ENCODE data around the gene ADPRHL1.

The ADPRHL1 gene

GRCh38 chr13:113427562-113428468 is 25.5 kb downstream of the ADPRHL1 start:
- H3K9me3 Mint-ChIP-seq: no peaks in the 10 kb centered on the region
- no peak for DNase-seq
- H3K4me1 Mint-ChIP-seq: no peaks in the 10 kb centered on the region
- no peak overlapping the region for H3K27ac Mint-ChIP-seq
- no peaks in the 10 kb centered on the region for H3K27me3 Mint-ChIP-seq
- H3K36me3 Mint-ChIP-seq: no peaks in the 10 kb centered on the region
- no peak overlapping the region for H3K4me3 Mint-ChIP-seq
- CTCF ChIA-PET: interaction anchor here (0.6 kb wide), 1 partner anchor 36 kb away, joined by 3 read pairs; no protein-coding TSS in a partner anchor

- Mint-ChIP-seq H3K27me3 (no peaks in the 10 kb centered on the region), H3K36me3 (no peaks in the 10 kb centered on the region), H3K4me3 (no peak overlapping the region), H3K4me1 (no peaks in the 10 kb centered on the region), H3K9me3 (no peaks in the 10 kb centered on the region), H3K27ac (no peak overlapping the region)
- CTCF ChIA-PET: no interaction called here
- no peak for DNase-seq
Observed at GRCh38 chr13:113426591-113426986, 26.7 kb downstream of the ADPRHL1 start.

- Mint-ChIP-seq H3K36me3 (no peaks in the 10 kb centered on the region), H3K4me3 (no peak overlapping the region)
- CTCF ChIA-PET: no interaction called here
Observed at GRCh38 chr13:113425941-113426590, 27.2 kb downstream of the ADPRHL1 start.

GRCh38 chr13:113423520-113424163 is 29.6 kb downstream of the ADPRHL1 start:
- Mint-ChIP-seq H3K9me3 (no peaks in the 10 kb centered on the region), H3K36me3 (no peaks in the 10 kb centered on the region), H3K4me1 (no peaks in the 10 kb centered on the region), H3K27ac (no peak overlapping the region), H3K4me3 (no peak overlapping the region), H3K27me3 (peaks cover 4% of the 10 kb centered on the region)
- CTCF ChIA-PET: interaction anchor here (0.6 kb wide), 1 partner anchor 513 kb away, joined by 3 read pairs; no protein-coding TSS in a partner anchor
- DNase-seq: no peak

More at GRCh38 chr13:113425941-113426590, 27.2 kb downstream of the ADPRHL1 start:
- Mint-ChIP-seq H3K4me1 (no peaks in the 10 kb centered on the region), H3K27me3 (no peaks in the 10 kb centered on the region), H3K9me3 (no peaks in the 10 kb centered on the region), H3K27ac (no peak overlapping the region)
- no peak for DNase-seq

GRCh38 chr13:113422807-113423519 is 30.3 kb downstream of the ADPRHL1 start:
- no peaks in the 10 kb centered on the region for H3K4me1 Mint-ChIP-seq
- H3K36me3 Mint-ChIP-seq: no peaks in the 10 kb centered on the region
- CTCF ChIA-PET: interaction anchor here (0.6 kb wide), 1 partner anchor 514 kb away, joined by 3 read pairs; no protein-coding TSS in a partner anchor
- H3K27ac Mint-ChIP-seq: no peak overlapping the region
- peaks cover 4% of the 10 kb centered on the region for H3K27me3 Mint-ChIP-seq
- H3K4me3 Mint-ChIP-seq: no peak overlapping the region
- H3K9me3 Mint-ChIP-seq: no peaks in the 10 kb centered on the region
- no peak for DNase-seq

GRCh38 chr13:113421673-113422270 is 31.5 kb downstream of the ADPRHL1 start:
- no peak for DNase-seq
- Mint-ChIP-seq H3K27ac (no peak overlapping the region), H3K9me3 (no peaks in the 10 kb centered on the region), H3K36me3 (no peaks in the 10 kb centered on the region), H3K4me1 (no peaks in the 10 kb centered on the region), H3K27me3 (peaks cover 4% of the 10 kb centered on the region), H3K4me3 (no peak overlapping the region)
- CTCF ChIA-PET: no interaction called here

GRCh38 chr13:113420833-113421600 is 32.3 kb downstream of the ADPRHL1 start:
- no peak for DNase-seq
- H3K4me1 Mint-ChIP-seq: no peaks in the 10 kb centered on the region
- H3K4me3 Mint-ChIP-seq: no peak overlapping the region
- no peaks in the 10 kb centered on the region for H3K9me3 Mint-ChIP-seq
- H3K36me3 Mint-ChIP-seq: no peaks in the 10 kb centered on the region
- peaks cover 4% of the 10 kb centered on the region for H3K27me3 Mint-ChIP-seq
- CTCF ChIA-PET: no interaction called here
- H3K27ac Mint-ChIP-seq: no peak overlapping the region

GRCh38 chr13:113420232-113420631 is 33.1 kb downstream of the ADPRHL1 start:
- no peaks in the 10 kb centered on the region for H3K4me1 Mint-ChIP-seq
- no peak overlapping the region for H3K27ac Mint-ChIP-seq
- no peaks in the 10 kb centered on the region for H3K36me3 Mint-ChIP-seq
- no peaks in the 10 kb centered on the region for H3K9me3 Mint-ChIP-seq
- H3K27me3 Mint-ChIP-seq: peaks cover 4% of the 10 kb centered on the region
- H3K4me3 Mint-ChIP-seq: no peak overlapping the region
- DNase-seq: no peak
- CTCF ChIA-PET: no interaction called here

- no peaks in the 10 kb centered on the region for H3K4me1 Mint-ChIP-seq
- DNase-seq: no peak
- CTCF ChIA-PET: no interaction called here
Observed at GRCh38 chr13:113419531-113420193, 33.6 kb downstream of the ADPRHL1 start.

GRCh38 chr13:113418722-113419049 is 34.6 kb downstream of the ADPRHL1 start:
- DNase-seq: no peak
- Mint-ChIP-seq H3K27me3 (peaks cover 4% of the 10 kb centered on the region), H3K4me1 (no peaks in the 10 kb centered on the region), H3K27ac (no peak overlapping the region), H3K36me3 (no peaks in the 10 kb centered on the region), H3K9me3 (no peaks in the 10 kb centered on the region), H3K4me3 (no peak overlapping the region)
- CTCF ChIA-PET: interaction anchor here (0.5 kb wide), 1 partner anchor 187 kb away, joined by 3 read pairs; no protein-coding TSS in a partner anchor

More at GRCh38 chr13:113419531-113420193, 33.6 kb downstream of the ADPRHL1 start:
- peaks cover 4% of the 10 kb centered on the region for H3K27me3 Mint-ChIP-seq
- no peak overlapping the region for H3K4me3 Mint-ChIP-seq
- no peaks in the 10 kb centered on the region for H3K36me3 Mint-ChIP-seq
- H3K27ac Mint-ChIP-seq: no peak overlapping the region
- H3K9me3 Mint-ChIP-seq: no peaks in the 10 kb centered on the region

- peaks cover 4% of the 10 kb centered on the region for H3K27me3 Mint-ChIP-seq
- no peak overlapping the region for H3K4me3 Mint-ChIP-seq
- H3K4me1 Mint-ChIP-seq: no peaks in the 10 kb centered on the region
- CTCF ChIA-PET: interaction anchor here (0.5 kb wide), 1 partner anchor 187 kb away, joined by 3 read pairs; no protein-coding TSS in a partner anchor
- H3K27ac Mint-ChIP-seq: no peak overlapping the region
- peaks cover 1% of the 10 kb centered on the region for H3K9me3 Mint-ChIP-seq
- DNase-seq: no peak
- H3K36me3 Mint-ChIP-seq: no peaks in the 10 kb centered on the region
Observed at GRCh38 chr13:113417836-113418721, 35.2 kb downstream of the ADPRHL1 start.
